SK-N-SH (cell line): ENCODE results near the gene CACNG4. TPM values are rescaled to one million over a fixed set of nuclear protein-coding genes. Genes with fewer than 3 reads are reported as not detected.

ENCODE experiments used
- CTCF ChIA-PET: fragments of 300-600, 350-600 bp; formaldehyde crosslinking; extraction: SDS; loops from one replicate; lab custom pipeline; 2021; lab: Yijun Ruan, JAX
- POLR2A ChIA-PET: fragments of 350-600 bp; sonication (Branson Sonifier 250); formaldehyde crosslinking; extraction: SDS; loops from one replicate; lab custom pipeline; 2020; ENCODE audit warnings: antibody characterized with exemption, inconsistent platforms; lab: Yijun Ruan, JAX
- DNase-seq: peaks from one replicate; pipeline ENCODE4 v3.0.0; 2012
- H2AFZ ChIP-seq: fragments of 200-600 bp; sonication (generic); 2 replicates; pipeline ENCODE4 v1.8.1; 2016; ENCODE audit warnings: antibody characterized with exemption, mild to moderate bottlenecking, low read depth
- H3F3A ChIP-seq: fragments of 200-600 bp; sonication (generic); replicated peaks from 2 replicates; pipeline ENCODE3; 2016; ENCODE audit warnings: antibody characterized with exemption, mild to moderate bottlenecking; ENCODE audit not compliant: insufficient read depth
- H3K27ac ChIP-seq, 2 experiments: fragments of 200-500 bp in 1 of 2; fragments of 200-600 bp in 1 of 2; sonication (Bioruptor generic) in 1 of 2; sonication (generic), shearing (Covaris generic) in 1 of 2; 2 replicates each; pipeline versions ENCODE4 v1.5.1 to v1.6.1; 2014 to 2016; ENCODE audit warnings: low read depth in 2 of 2, inconsistent platforms in 1 of 2, low read length in 1 of 2, mild to moderate bottlenecking in 1 of 2, mixed read lengths in 1 of 2
- H3K27me3 ChIP-seq: fragments of 200-600 bp; sonication (generic), shearing (Covaris generic); 2 replicates; pipeline ENCODE4 v1.6.1; 2016; ENCODE audit warnings: mixed run types; ENCODE audit not compliant: insufficient read depth
- H3K36me3 ChIP-seq, 2 experiments: fragments of 200-500 bp in 1 of 2; fragments of 200-600 bp in 1 of 2; sonication (Bioruptor generic) in 1 of 2; sonication (generic) in 1 of 2; replicated peaks in 1 of 2; 2 replicates each; pipeline versions ENCODE3 to v1.5.1; 2014 to 2016; ENCODE audit warnings: low read length in 1 of 2, mild to moderate bottlenecking in 1 of 2; ENCODE audit not compliant: insufficient read depth in 2 of 2, control insufficient read depth in 1 of 2
- H3K4me1 ChIP-seq, 2 experiments: fragments of 200-500 bp in 1 of 2; fragments of 200-600 bp in 1 of 2; sonication (Bioruptor generic) in 1 of 2; sonication (generic), shearing (Covaris generic) in 1 of 2; 2 replicates each; pipeline versions ENCODE4 v1.5.1 to v1.6.1; 2014 to 2016; ENCODE audit warnings: low read depth in 1 of 2, low read length in 1 of 2, mixed run types in 1 of 2; ENCODE audit not compliant: insufficient read depth in 2 of 2, control insufficient read depth in 1 of 2
- H3K4me2 ChIP-seq: fragments of 200-600 bp; sonication (generic), shearing (Covaris generic); 2 replicates; pipeline ENCODE4 v1.6.1; 2017; ENCODE audit warnings: mixed run types
- H3K4me3 ChIP-seq, 2 experiments: fragments of 200-500 bp in 1 of 2; fragments of 200-600 bp in 1 of 2; sonication (Bioruptor generic) in 1 of 2; sonication (generic), shearing (Covaris generic) in 1 of 2; 2 replicates each; pipeline versions ENCODE4 v1.5.1 to v1.8.1; 2014 to 2016; ENCODE audit warnings: low read depth in 2 of 2, inconsistent platforms in 1 of 2, low read length in 1 of 2, mild to moderate bottlenecking in 1 of 2, mixed read lengths in 1 of 2, moderate library complexity in 1 of 2
- H3K79me2 ChIP-seq: fragments of 200-600 bp; sonication (generic); 2 replicates; pipeline ENCODE4 v1.8.1; 2017; ENCODE audit warnings: mild to moderate bottlenecking; ENCODE audit not compliant: insufficient read depth
- H3K9ac ChIP-seq: fragments of 200-600 bp; sonication (generic); 2 replicates; pipeline ENCODE4 v1.6.1; 2017; ENCODE audit warnings: mixed run types
- H3K9me2 ChIP-seq: fragments of 200-600 bp; sonication (generic); 2 replicates; pipeline ENCODE4 v1.6.1; 2017; ENCODE audit warnings: mixed run types
- H3K9me3 ChIP-seq: fragments of 200-600 bp; sonication (generic); 2 replicates; pipeline ENCODE4 v1.6.1; 2017; ENCODE audit warnings: mixed run types, mild to moderate bottlenecking, moderate library complexity
- H4K20me1 ChIP-seq: fragments of 200-600 bp; sonication (generic); 2 replicates; pipeline ENCODE4 v1.6.1; 2017; ENCODE audit warnings: mild to moderate bottlenecking, mixed run types; ENCODE audit not compliant: insufficient read depth
- ELF1 ChIP-seq: IDR thresholded peaks from 2 replicates; pipeline ENCODE4 v1.4.0; 2012
- EZH2phosphoT487 ChIP-seq: fragments of 200-600 bp; sonication (generic); IDR thresholded peaks from 2 replicates; pipeline ENCODE4 v1.6.1; 2017; ENCODE audit warnings: low read depth, mixed run types, mild to moderate bottlenecking, antibody characterized with exemption, moderate library complexity, borderline replicate concordance
- FOXJ3 ChIP-seq: sonication (generic); formaldehyde crosslinking; IDR thresholded peaks from 2 replicates; pipeline ENCODE4 v1.5.1; 2020; ENCODE audit warnings: mild to moderate bottlenecking, missing genetic modification reagents
- FOXM1 ChIP-seq: IDR thresholded peaks from 2 replicates; pipeline ENCODE4 v1.4.0; 2012; ENCODE audit warnings: low read depth, mild to moderate bottlenecking
- GABPA ChIP-seq: IDR thresholded peaks from 2 replicates; pipeline ENCODE4 v1.4.0; 2012; ENCODE audit warnings: low read depth, mild to moderate bottlenecking
- GATA2 ChIP-seq: sonication (generic); formaldehyde crosslinking; IDR thresholded peaks from 2 replicates; pipeline ENCODE4 v1.5.0; 2020; ENCODE audit warnings: mild to moderate bottlenecking, missing genetic modification reagents
- MXI1 ChIP-seq: IDR thresholded peaks from 2 replicates; pipeline ENCODE4 v1.6.1; 2012; ENCODE audit warnings: mild to moderate bottlenecking, low read depth, low read length, improper control_type of control experiment
- NRF1 ChIP-seq: IDR thresholded peaks from 2 replicates; pipeline ENCODE4 v1.6.1; 2012; ENCODE audit warnings: low read depth, mild to moderate bottlenecking, low read length
- PBX3 ChIP-seq: IDR thresholded peaks from 2 replicates; pipeline ENCODE4; 2012
- RCOR1 ChIP-seq: fragments of 150-350 bp; IDR thresholded peaks from 2 replicates; pipeline ENCODE4 v1.6.1; 2017; ENCODE audit warnings: antibody characterized with exemption, low read length
- RFX5 ChIP-seq: IDR thresholded peaks from 2 replicates; pipeline ENCODE4 v1.6.1; 2012; ENCODE audit warnings: mild to moderate bottlenecking, improper control_type of control experiment, low read length
- RXRA ChIP-seq: IDR thresholded peaks from 2 replicates; pipeline ENCODE4 v1.4.0; 2012; ENCODE audit warnings: low read depth, mild to moderate bottlenecking, borderline replicate concordance
- SIN3A ChIP-seq: IDR thresholded peaks from 2 replicates; pipeline ENCODE4 v1.6.1; 2012; ENCODE audit warnings: low read depth, mild to moderate bottlenecking, low read length, moderate library complexity, borderline replicate concordance
- TAF1 ChIP-seq: IDR thresholded peaks from 2 replicates; pipeline ENCODE4 v1.6.1; 2012; ENCODE audit warnings: low read depth, mild to moderate bottlenecking, low read length, moderate library complexity, borderline replicate concordance
- USF2 ChIP-seq: fragments of 150-350 bp; IDR thresholded peaks from 2 replicates; pipeline ENCODE4 v1.6.1; 2017; ENCODE audit warnings: antibody characterized with exemption, low read length, low read depth, borderline replicate concordance
- WGBS: methylation state at CpG from one replicate; pipeline ENCODE4 v1.1.6; 2017; ENCODE audit warnings: low lambda C conversion rate; 5-methylcytosine and 5-hydroxymethylcytosine counted together
- polyA plus RNA-seq, 3 experiments: library from polyadenylated mRNA; depleted of rRNA; stranded (reverse); fragments of >200 nt; gene quantifications; 2 replicates each; pipeline ENCODE4 v1.2.3, GENCODE V29; 2012

The CACNG4 gene
- polyA plus RNA-seq, 1 of the 3 experiments (the other 2 are of a cell fraction) = 13.2 TPM

GRCh38 chr17:67059372-67059771 is 94.9 kb downstream of the CACNG4 start:
- Histone ChIP-seq H3K4me2 (no peak overlapping the region), H3K9ac (no peak overlapping the region), H2AFZ (no peak overlapping the region), H3K4me3 (no peak overlapping the region), H3K27ac (no peak overlapping the region), H3K4me1 (no peaks in the 10 kb centered on the region), H3K36me3 (no peaks in the 10 kb centered on the region), H3F3A (no peaks in the 10 kb centered on the region), H3K27me3 (no peaks in the 10 kb centered on the region), H3K9me3 (no peaks in the 10 kb centered on the region), H3K79me2 (no peaks in the 10 kb centered on the region), H3K9me2 (no peaks in the 10 kb centered on the region), H4K20me1 (no peaks in the 10 kb centered on the region)
- WGBS = 82% methylated on average over 5 of the region's 6 CpGs
- POLR2A ChIA-PET = no interaction called here
- no peak for TF ChIP-seq GABPA
- no peak for TF ChIP-seq RXRA
- CTCF ChIA-PET = no interaction called here
- DNase-seq = no peak

GRCh38 chr17:67063141-67063540 is 98.6 kb downstream of the CACNG4 start:
- Histone ChIP-seq H4K20me1 (no peaks in the 10 kb centered on the region), H3K36me3 (no peaks in the 10 kb centered on the region), H2AFZ (no peak overlapping the region), H3K27ac (no peak overlapping the region; a peak in 1 of 4 replicates), H3K27me3 (no peaks in the 10 kb centered on the region), H3F3A (no peaks in the 10 kb centered on the region), H3K9ac (no peak overlapping the region), H3K9me3 (no peaks in the 10 kb centered on the region), H3K79me2 (no peaks in the 10 kb centered on the region)
- ChIA-PET POLR2A (no interaction called here), CTCF (no interaction called here)
- WGBS = 90% methylated on average over 6 of the region's 6 CpGs
- TF ChIP-seq MXI1 (peak; percentile 37; the same call in 1 of the 2 replicates), EZH2phosphoT487 (no peak)
- TF ChIP-seq, all 33 proteins: peak for 1
- DNase-seq = no peak
- H3K9me2 ChIP-seq = no peaks in the 10 kb centered on the region
- no peak overlapping the region for H3K4me2 ChIP-seq
- no peak overlapping the region for H3K4me3 ChIP-seq
- peaks cover 0 to 16% of the 10 kb centered on the region in 2 experiments; a peak in 1 of 4 replicates for H3K4me1 ChIP-seq

GRCh38 chr17:67066717-67067116 is 102.2 kb downstream of the CACNG4 start:
- H3K4me2 ChIP-seq = no peak overlapping the region
- H3K27me3 ChIP-seq = no peaks in the 10 kb centered on the region
- TF ChIP-seq SIN3A = no peak
- no peak for TF ChIP-seq MXI1
- no peak for TF ChIP-seq FOXJ3 (CRISPR knock-in tag)
- TF ChIP-seq ELF1 = no peak
- TF ChIP-seq NRF1 = no peak
- no peak for TF ChIP-seq RFX5
- no peak for TF ChIP-seq USF2
- no peak for TF ChIP-seq GATA2 (CRISPR knock-in tag)
- TF ChIP-seq RCOR1 = no peak
- TF ChIP-seq PBX3 = no peak
- TF ChIP-seq FOXM1 = no peak
- no peak for TF ChIP-seq TAF1
- peaks cover 0 to 26% of the 10 kb centered on the region in 2 experiments; a peak in 1 of 4 replicates for H3K4me1 ChIP-seq
- no peaks in the 10 kb centered on the region for H3F3A ChIP-seq
- H3K9ac ChIP-seq = no peak overlapping the region
- no peaks in the 10 kb centered on the region for H4K20me1 ChIP-seq
- H3K4me3 ChIP-seq = no peak overlapping the region
- no peaks in the 10 kb centered on the region for H3K79me2 ChIP-seq
- H3K27ac ChIP-seq = no peak overlapping the region
- no peak for DNase-seq
- POLR2A ChIA-PET = interaction anchor here (0.8 to 1.9 kb wide), 2 partner anchors 46 to 49 kb away, joined by 3 to 5 read pairs; no protein-coding TSS in a partner anchor
- H3K9me2 ChIP-seq = no peaks in the 10 kb centered on the region
- WGBS = 40% methylated on average over 2 of the region's 2 CpGs
- no peaks in the 10 kb centered on the region for H3K9me3 ChIP-seq
- peaks cover 0 to 8% of the 10 kb centered on the region in 2 experiments for H3K36me3 ChIP-seq
- CTCF ChIA-PET = interaction anchor here (0.8 to 5.0 kb wide), 8 partner anchors 9 to 340 kb away, joined by 3 to 21 read pairs (median 6); no protein-coding TSS in a partner anchor
- H2AFZ ChIP-seq = no peak overlapping the region
